ENCODE measurements around the gene NR2F6. TPM values are rescaled to one million over a fixed set of nuclear protein-coding genes. Genes with fewer than 3 reads are reported as not detected.
A peak's percentile ranks its signal among the peaks of the same experiment; 100 is the strongest.

NR2F6 gene
- total and polyA plus RNA-seq, 11 donors = 30.8 to 117 (median 46.3) TPM

DNA sequence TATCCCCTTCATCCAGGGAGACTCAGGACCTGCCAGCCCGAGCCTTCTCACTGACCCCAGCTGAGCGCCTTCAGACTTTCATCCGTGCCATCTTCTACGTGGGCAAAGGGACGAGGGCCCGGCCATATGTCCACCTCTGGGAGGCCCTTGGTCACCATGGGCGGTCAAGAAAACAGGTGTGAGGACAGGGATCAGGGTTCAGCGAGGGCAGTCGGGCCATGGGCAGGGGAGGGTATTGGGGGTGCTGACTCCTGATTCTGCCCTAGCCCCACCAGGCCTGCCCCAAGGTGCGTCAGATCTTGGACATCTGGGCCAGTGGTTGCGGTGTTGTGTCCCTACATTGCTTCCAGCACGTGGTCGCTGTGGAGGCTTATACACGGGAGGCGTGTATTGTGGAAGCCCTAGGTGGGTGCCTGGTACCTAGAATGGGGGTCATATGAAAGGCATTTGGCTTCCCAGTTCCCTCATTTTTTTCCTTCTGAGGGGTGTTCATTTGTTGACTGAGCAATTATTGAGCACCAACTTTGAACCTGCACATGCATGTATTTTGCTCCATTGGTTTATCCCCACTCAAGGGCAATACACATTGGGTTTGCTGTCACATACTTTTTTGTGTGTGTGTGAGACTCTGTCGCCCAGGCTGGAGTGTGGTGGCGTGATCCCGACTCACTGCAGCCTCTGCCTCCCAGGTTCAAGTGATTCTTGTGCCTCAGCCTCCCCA, 39.9 kb upstream of the NR2F6 start:
- intact Hi-C loops (cut with DNase I) = loop anchor here in 4 of 10 donors (2.0 to 10.0 kb wide), 3 partner anchors 71 to 511 kb away; partner anchors contain the start of gene USE1 (in 1 of the 4)
- DNase-seq = no peak
- no peaks in the 10 kb centered on the region for H3K9me3 ChIP-seq
- ATAC-seq = no peak
- H3K27me3 ChIP-seq = peaks cover 7 to 20% (median 14%) of the 10 kb centered on the region in 9 donors
- no peak overlapping the region for H3K27ac ChIP-seq
- peaks cover 0 to 22% (median 13%) of the 10 kb centered on the region in 12 donors for H3K4me1 ChIP-seq
- WGBS, 4 donors = 87 to 93% (median 91%) methylated on average over 11 to 18 of the region's 18 CpGs
- TF ChIP-seq, protein P1, sequence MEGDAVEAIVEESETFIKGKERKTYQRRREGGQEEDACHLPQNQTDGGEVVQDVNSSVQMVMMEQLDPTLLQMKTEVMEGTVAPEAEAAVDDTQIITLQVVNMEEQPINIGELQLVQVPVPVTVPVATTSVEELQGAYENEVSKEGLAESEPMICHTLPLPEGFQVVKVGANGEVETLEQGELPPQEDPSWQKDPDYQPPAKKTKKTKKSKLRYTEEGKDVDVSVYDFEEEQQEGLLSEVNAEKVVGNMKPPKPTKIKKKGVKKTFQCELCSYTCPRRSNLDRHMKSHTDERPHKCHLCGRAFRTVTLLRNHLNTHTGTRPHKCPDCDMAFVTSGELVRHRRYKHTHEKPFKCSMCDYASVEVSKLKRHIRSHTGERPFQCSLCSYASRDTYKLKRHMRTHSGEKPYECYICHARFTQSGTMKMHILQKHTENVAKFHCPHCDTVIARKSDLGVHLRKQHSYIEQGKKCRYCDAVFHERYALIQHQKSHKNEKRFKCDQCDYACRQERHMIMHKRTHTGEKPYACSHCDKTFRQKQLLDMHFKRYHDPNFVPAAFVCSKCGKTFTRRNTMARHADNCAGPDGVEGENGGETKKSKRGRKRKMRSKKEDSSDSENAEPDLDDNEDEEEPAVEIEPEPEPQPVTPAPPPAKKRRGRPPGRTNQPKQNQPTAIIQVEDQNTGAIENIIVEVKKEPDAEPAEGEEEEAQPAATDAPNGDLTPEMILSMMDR (IDR thresholded peaks at IDR 0.05) = no peak
- no peak for TF ChIP-seq POLR2A (IDR thresholded peaks at IDR 0.05)
- no peaks in the 10 kb centered on the region for H3K36me3 ChIP-seq
- no peak overlapping the region for H3K4me3 ChIP-seq

DNA sequence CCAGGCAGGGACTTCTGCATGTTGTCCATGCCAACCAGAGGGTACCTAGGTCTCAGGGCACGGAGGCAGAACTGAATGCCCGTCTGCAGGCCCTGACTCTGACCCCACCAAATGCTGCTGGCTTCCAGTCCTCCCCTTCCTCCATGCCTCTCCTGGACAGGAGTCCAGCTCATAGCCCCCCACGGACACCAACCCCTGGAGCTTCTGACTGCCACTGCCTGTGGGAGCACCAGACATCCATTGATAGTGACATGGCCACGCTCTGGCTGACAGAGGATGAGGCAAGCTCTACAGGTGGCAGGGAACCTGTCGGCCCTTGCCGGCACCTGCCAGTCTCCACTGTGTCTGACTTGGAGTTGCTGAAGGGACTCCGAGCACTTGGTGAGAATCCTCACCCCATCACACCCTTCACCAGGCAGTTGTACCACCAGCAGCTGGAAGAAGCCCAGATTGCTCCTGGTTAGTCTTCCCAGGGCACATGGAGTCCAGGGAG, 37.8 kb upstream of the NR2F6 start:
- TF ChIP-seq, protein P1 (IDR thresholded peaks at IDR 0.05) = no peak
- TF ChIP-seq POLR2A (IDR thresholded peaks at IDR 0.05) = no peak
- 93 to 100% (median 96%) methylated on average over 4 to 7 of the region's 7 CpGs for WGBS, 4 donors
- H3K27me3 ChIP-seq = peaks cover 7 to 21% (median 14%) of the 10 kb centered on the region in 9 donors
- no peak for DNase-seq
- H3K36me3 ChIP-seq = peaks cover 0 to 10% (median 5%) of the 10 kb centered on the region in 9 donors
- no peak for ATAC-seq
- H3K4me1 ChIP-seq = peaks cover 0 to 17% (median 13%) of the 10 kb centered on the region in 12 donors
- no peak overlapping the region for H3K27ac ChIP-seq
- no peaks in the 10 kb centered on the region for H3K9me3 ChIP-seq
- intact Hi-C loops (cut with DNase I) = loop anchor here in 9 of 10 donors (2.0 to 10.0 kb wide), 10 partner anchors 23 to 511 kb away; partner anchors contain the start of gene USE1 (in 1 of the 9)
- H3K4me3 ChIP-seq = no peak overlapping the region

DNA sequence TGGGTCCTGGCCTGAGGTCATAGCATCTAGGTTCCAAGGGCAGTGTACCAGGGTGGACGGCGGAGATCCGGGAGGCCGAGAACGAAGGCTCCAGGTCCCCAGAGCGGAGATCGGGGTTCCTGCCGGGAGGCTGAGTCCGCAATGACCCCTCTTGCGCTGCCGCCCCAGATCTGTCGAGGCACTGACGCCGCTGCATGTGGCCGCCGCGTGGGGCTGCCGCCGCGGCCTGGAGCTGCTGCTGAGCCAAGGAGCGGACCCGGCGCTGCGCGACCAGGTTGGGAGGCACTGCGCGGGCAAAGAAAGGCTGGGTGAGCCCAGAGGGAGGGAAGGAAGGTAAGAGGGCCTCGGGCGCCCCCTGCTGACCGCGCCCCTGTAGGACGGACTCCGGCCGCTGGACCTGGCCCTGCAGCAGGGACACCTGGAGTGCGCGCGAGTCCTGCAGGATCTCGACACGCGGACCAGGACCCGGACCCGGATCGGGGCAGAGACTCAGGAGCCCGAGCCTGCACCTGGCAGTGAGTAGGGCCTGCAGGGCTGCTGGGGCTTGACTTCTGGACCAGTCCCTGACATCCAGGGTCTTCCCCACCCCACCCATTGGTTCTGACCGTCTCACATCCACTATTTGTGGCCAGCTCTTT, 36.9 kb upstream of the NR2F6 start:
- DNase-seq (peak; percentile 77 to 91 (median 84)), ATAC-seq (peak; percentile 83 to 96 (median 94))
- H3K9me3 ChIP-seq = no peaks in the 10 kb centered on the region
- H3K27me3 ChIP-seq = peaks cover 7 to 21% (median 14%) of the 10 kb centered on the region in 9 donors
- H3K4me1 ChIP-seq = peaks cover 0 to 17% (median 13%) of the 10 kb centered on the region in 12 donors
- H3K27ac ChIP-seq = no peak overlapping the region
- TF ChIP-seq, protein P1 (IDR thresholded peaks at IDR 0.05) = peak; percentile 90 to 98 (median 95)
- TF ChIP-seq POLR2A (IDR thresholded peaks at IDR 0.05) = no peak
- peaks cover 0 to 18% (median 11%) of the 10 kb centered on the region in 9 donors for H3K36me3 ChIP-seq
- 3 to 7% (median 4%) methylated on average over 11 to 45 of the region's 45 CpGs for WGBS, 4 donors
- intact Hi-C loops (cut with DNase I) = loop anchor here in 9 of 10 donors (1.0 to 10.0 kb wide), 13 partner anchors 22 to 510 kb away; partner anchors contain the start of gene USE1 (in 1 of the 9)
- H3K4me3 ChIP-seq = peak overlapping the region in 10 of 12 donors; percentile 10 to 56 (median 42)
